Measurements from ENCODE around the gene BMERB1.

- TF ChIP-seq CTCF (IDR thresholded peaks at IDR 0.05) (no peak), POLR2AphosphoS5 (IDR thresholded peaks at IDR 0.05) (no peak), POLR2A (IDR thresholded peaks at IDR 0.05; ENCODE audit: low read depth) (no peak)
Observed at GRCh38 chr16:15526097-15526496, 91.7 kb downstream of the BMERB1 start.
